Heart left ventricle (tissue), 16 donors: ENCODE measurements around the gene SLC25A21. TPM values are rescaled to one million over a fixed set of nuclear protein-coding genes. Genes with fewer than 3 reads are reported as not detected.

Source experiments
- ATAC-seq, 4 donors: fragments of 200-7000 bp; cut with Tn5 transposase; one replicate each; pipeline ENCODE4 v1.9.1; 2020 to 2022; ENCODE audit warnings: moderate library complexity in 4 of 4, mild to moderate bottlenecking in 3 of 4, moderate number of reproducible peaks in 1 of 4
- DNase-seq, 5 donors: peaks; one replicate each; pipeline ENCODE4 v3.0.0-alpha.2; 2020
- H3K27ac ChIP-seq, 12 donors: fragments of 200-600 bp; sonication (generic) in 4 of 12; one replicate each; pipeline versions ENCODE4 v1.5.0 to v1.8.0; 2016 to 2022; ENCODE audit warnings: mild to moderate bottlenecking in 2 of 12
- H3K27me3 ChIP-seq, 9 donors: fragments of 200-600 bp; sonication (generic) in 2 of 9; one replicate each; pipeline versions ENCODE4 v1.5.1 to v1.8.0; 2016 to 2022; ENCODE audit warnings: mild to moderate bottlenecking in 3 of 9
- H3K36me3 ChIP-seq, 9 donors: fragments of 200-600 bp; sonication (generic) in 2 of 9; one replicate each; pipeline versions ENCODE4 v1.5.0 to v1.8.0; 2018 to 2022; ENCODE audit warnings: mild to moderate bottlenecking in 2 of 9
- H3K4me1 ChIP-seq, 12 donors: fragments of 200-600 bp; sonication (generic) in 4 of 12; one replicate each; pipeline versions ENCODE4 v1.5.0 to v1.8.0; 2016 to 2022; ENCODE audit warnings: mild to moderate bottlenecking in 3 of 12
- H3K4me3 ChIP-seq, 12 donors: fragments of 200-600 bp; sonication (generic) in 4 of 12; one replicate each; pipeline versions ENCODE4 v1.5.0 to v1.8.0; 2017 to 2022; ENCODE audit warnings: mild to moderate bottlenecking in 9 of 12, moderate library complexity in 4 of 12
- H3K9me3 ChIP-seq, 12 donors: fragments of 200-600 bp; sonication (generic) in 4 of 12; one replicate each; pipeline versions ENCODE4 v1.5.0 to v1.8.0; 2016 to 2022; ENCODE audit warnings: mild to moderate bottlenecking in 1 of 12
- CTCF ChIP-seq, 12 donors: fragments of 200-600 bp; sonication (generic) in 4 of 12; IDR thresholded peaks; one replicate each; pipeline versions ENCODE4 v1.5.0 to v1.8.0; 2018 to 2022; ENCODE audit warnings: antibody characterized with exemption in 12 of 12, mild to moderate bottlenecking in 5 of 12
- POLR2A ChIP-seq, 2 donors: fragments of 450-650 bp; IDR thresholded peaks; one replicate each; pipeline ENCODE4 v1.6.1; 2017; ENCODE audit warnings: antibody characterized with exemption in 2 of 2, mild to moderate bottlenecking in 2 of 2, moderate library complexity in 2 of 2
- WGBS, 4 donors: extraction: QIAGEN DNeasy Blood & Tissue Kit in 2 of 4; methylation state at CpG; one replicate each; pipeline versions ENCODE4 v1.1.5 to v1.1.7; 2013 to 2018; 5-methylcytosine and 5-hydroxymethylcytosine counted together
- intact Hi-C, 10 donors: fragments of 100-400 bp; cut with DNase I; formaldehyde crosslinking; loops; one replicate each; pipeline versions ENCODE4 v1.11.1 to v1.14.2; 2022
- polyA plus RNA-seq, 2 donors: library from polyadenylated mRNA; stranded (reverse); fragments of 200-250 nt; gene quantifications; one replicate each; pipeline ENCODE4 v1.2.3, GENCODE V29; 2013
- total RNA-seq, 9 donors: library from RNA; depleted of rRNA in 2 of 9; stranded (reverse); fragments of >200 nt in 2 of 9; fragmentation: NEBNext Ultra II Directional in 3 of 9; extraction: Animal tissue kit (Norgen Biotek cat#: 25700) in 3 of 9; gene quantifications; one replicate each; pipeline versions ENCODE4 v1.1.0 to v1.2.4, GENCODE V29; 2016 to 2023
- donor health status: ischemic (EF 13 %, LVEDD 7.1; RV severe dilation, severe dysfunction).
- donor health status: healthy with polysubstance abuse.
- donor health status: DM: no; HTN: yes; CAD: no.
- donor health status: DM: no; HTN: no; CAD: no.
- donor health status: ischemic (EF 25% LVEDD 6.9; RV normal size, moderate dysfunction).
- donor health status: ischemic (EF 25% LVEDD 5.7; RV mildly dilated, moderate dysfunction).
- donor health status: healthy.
- donor health status: DM: yes; HTN: yes; CAD: no.
- donor health status: ischemic (EF 35%, LVEDD 5.7; RV mildly dilated, moderate dysfunction).
- donor health status: nonischemic (EF 11% LVEDD 7.7; RV severe dilation, severe dysfunction).
- donor health status: DM: yes; HTN: yes; CAD: no.
- donor health status: PGD.
- donor health status: ischemic (EF 29% LVEDD 5.4; RV normal size, mild dysfunction).
- donor health status: nonischemic (EF 23%, LVEDD 6.1; RV moderate dilation, normal function).

SLC25A21 gene
- total and polyA plus RNA-seq, 11 donors: 0.12 to 1.6 (median 0.24) TPM; not detected in 1

GRCh38 chr14:36652542-36653201 lies 519.7 kb downstream of the SLC25A21 start:
- TF ChIP-seq CTCF (IDR thresholded peaks at IDR 0.05): no peak
- TF ChIP-seq POLR2A (IDR thresholded peaks at IDR 0.05): no peak
- no peak for DNase-seq
- Histone ChIP-seq H3K4me3 (peak overlapping the region in 1 of 12 donors; percentile 3), H3K4me1 (peaks cover 0 to 31% (median 18%) of the 10 kb centered on the region in 12 donors), H3K36me3 (no peaks in the 10 kb centered on the region), H3K9me3 (no peaks in the 10 kb centered on the region), H3K27ac (no peak overlapping the region), H3K27me3 (peaks cover 74 to 100% (median 98%) of the 10 kb centered on the region in 9 donors)
- intact Hi-C loops: loop anchor here in 3 of 10 donors (5.0 to 10.0 kb wide), 4 partner anchors 290 to 502 kb away; no protein-coding TSS in a partner anchor
- ATAC-seq: no peak

GRCh38 chr14:36649872-36650650 lies 522.3 kb downstream of the SLC25A21 start:
- H3K4me3 ChIP-seq: no peak overlapping the region
- H3K36me3 ChIP-seq: no peaks in the 10 kb centered on the region
- TF ChIP-seq CTCF (IDR thresholded peaks at IDR 0.05) (no peak), POLR2A (IDR thresholded peaks at IDR 0.05) (no peak)
- H3K9me3 ChIP-seq: no peaks in the 10 kb centered on the region
- intact Hi-C loops: loop anchor here in 9 of 10 donors (2.0 to 10.0 kb wide), 6 partner anchors 292 to 505 kb away; no protein-coding TSS in a partner anchor
- H3K27ac ChIP-seq: no peak overlapping the region
- H3K27me3 ChIP-seq: peaks cover 62 to 100% (median 98%) of the 10 kb centered on the region in 9 donors
- ATAC-seq (no peak), DNase-seq (no peak)
- H3K4me1 ChIP-seq: peaks cover 0 to 19% (median 13%) of the 10 kb centered on the region in 12 donors
- WGBS, 4 donors: 6 to 11% (median 9%) methylated on average over 4 of the region's 4 CpGs

- DNase-seq: peak in 1 of 5 donors; percentile 25
- Histone ChIP-seq H3K27ac (no peak overlapping the region), H3K9me3 (no peaks in the 10 kb centered on the region), H3K4me1 (peaks cover 0 to 19% (median 13%) of the 10 kb centered on the region in 12 donors), H3K27me3 (peaks cover 43 to 97% (median 80%) of the 10 kb centered on the region in 9 donors), H3K36me3 (no peaks in the 10 kb centered on the region), H3K4me3 (peak overlapping the region in 11 of 12 donors; percentile 2 to 42 (median 32))
- intact Hi-C loops: loop anchor here in 7 of 10 donors (2.0 to 10.0 kb wide), 5 partner anchors 294 to 507 kb away; no protein-coding TSS in a partner anchor
- ATAC-seq: peak in 3 of 4 donors; percentile 68 to 87 (median 78)
- TF ChIP-seq CTCF (IDR thresholded peaks at IDR 0.05) (peak in 10 of 12 donors; percentile 10 to 53 (median 38)), POLR2A (IDR thresholded peaks at IDR 0.05) (no peak)
- 2 to 3% (median 2%) methylated on average over 48 to 62 of the region's 62 CpGs for WGBS, 4 donors
These were observed 524.3 kb downstream of the SLC25A21 start for GRCh38 chr14:36647824-36648753.
